Stimulated activated CD4-positive, alpha-beta T cell treated with anti-CD3 and anti-CD28 coated beads, TNF-alpha, amount 100 ng/mL, for 4 hours (primary cell): ENCODE results near the gene NDFIP1.

Experiments used
- DNase-seq, 3 experiments: peaks; one replicate each; pipeline ENCODE4 v3.0.0-alpha.2; 2020; ENCODE audit warnings: low read depth in 3 of 3

NDFIP1 gene

DNA sequence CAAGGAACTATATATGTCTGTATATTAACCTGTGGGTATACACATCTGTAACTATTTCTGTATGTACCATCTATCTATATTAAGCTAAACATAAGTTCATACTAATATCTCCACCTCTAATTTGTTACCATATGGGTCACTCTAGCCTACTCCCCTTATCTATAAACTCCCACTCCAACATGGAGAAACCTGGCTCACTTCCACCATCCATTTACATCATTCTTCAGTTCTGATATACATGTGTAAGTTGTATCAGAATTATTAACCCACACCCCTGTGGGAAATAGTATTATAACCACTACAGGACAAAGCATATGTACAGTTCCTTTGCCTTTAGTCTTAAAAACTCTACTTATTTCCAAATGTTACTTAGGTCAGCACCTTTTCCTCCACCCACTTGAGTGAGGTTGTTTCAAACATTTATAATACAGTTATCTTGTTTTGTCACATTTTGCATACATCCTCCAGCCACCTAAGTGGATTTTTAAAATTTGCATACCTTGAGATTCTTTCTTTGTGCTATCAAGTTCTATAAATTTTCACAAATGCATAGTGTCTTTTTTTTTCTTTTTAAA lies 10.6 kb downstream of the NDFIP1 start:
- no peak for DNase-seq

DNA sequence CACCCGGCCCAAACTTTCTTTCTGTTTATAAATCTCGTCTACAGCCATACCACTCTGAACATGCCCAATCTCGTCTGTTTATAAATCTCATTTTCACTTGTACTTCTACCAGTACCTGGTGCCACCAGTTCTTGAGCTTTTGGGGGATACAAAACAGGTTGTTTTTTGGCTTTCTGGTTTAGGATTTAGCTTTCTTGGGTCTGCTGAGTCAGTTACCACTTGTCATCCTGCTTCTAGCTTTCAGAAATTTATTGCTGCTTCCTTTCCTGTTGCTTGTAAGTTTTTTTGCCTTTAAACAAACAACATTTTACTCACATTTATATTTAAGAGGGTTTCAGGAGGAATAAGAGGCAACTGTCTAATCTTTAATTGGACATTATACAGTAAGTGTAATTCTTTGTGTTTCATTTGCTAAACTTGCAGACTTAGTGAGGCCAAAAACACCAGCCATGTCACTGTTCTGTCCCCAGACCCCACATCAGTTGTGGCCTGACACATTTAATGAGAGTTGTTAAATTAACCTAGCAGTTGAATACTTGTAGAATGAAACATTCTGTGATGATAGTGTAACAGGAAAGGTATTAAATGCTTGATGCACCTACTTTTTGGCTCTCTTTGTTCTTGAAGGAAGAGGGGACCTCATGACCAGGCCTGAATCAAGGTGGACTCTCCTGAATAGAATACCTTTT lies 11.8 kb downstream of the NDFIP1 start:
- DNase-seq: no peak

DNA sequence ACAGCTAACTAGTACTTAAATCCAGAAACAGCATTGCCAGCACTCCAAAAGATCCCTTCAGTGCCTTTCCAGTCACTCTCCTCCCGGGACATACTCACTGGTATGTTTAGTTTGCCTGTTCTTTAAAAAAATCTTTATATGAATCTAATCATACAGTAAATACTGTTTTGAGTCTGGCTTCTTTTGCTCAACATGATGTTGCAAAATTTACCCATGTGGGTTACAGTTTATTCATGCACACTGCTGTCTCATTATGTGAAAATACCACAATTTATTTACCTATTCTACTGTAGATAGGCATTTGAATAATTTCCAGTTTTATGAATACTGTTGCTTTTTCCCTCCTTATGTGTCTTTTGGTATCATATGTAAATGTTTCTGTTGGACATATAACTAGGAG lies 13.5 kb downstream of the NDFIP1 start:
- DNase-seq: no peak

DNA sequence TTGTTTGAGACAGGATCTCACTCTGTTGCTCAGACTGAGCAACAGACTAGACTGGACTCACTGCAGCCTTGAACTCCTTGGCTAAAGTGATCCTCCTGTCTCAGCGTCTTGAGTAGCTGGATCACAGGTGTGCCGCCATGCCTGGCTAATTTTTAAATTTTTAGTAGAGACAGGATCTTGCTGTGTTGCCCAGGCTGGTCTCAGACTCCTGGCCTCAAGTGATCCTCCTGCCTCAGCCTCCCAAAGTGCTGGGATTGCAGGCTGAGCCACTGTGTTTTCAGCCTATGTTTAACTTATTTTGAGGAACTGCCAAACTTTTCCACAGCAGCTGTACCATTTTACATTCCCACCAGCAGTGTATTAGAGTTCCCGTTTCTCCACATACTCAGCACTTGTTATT lies 16.8 kb downstream of the NDFIP1 start:
- no peak for DNase-seq

DNA sequence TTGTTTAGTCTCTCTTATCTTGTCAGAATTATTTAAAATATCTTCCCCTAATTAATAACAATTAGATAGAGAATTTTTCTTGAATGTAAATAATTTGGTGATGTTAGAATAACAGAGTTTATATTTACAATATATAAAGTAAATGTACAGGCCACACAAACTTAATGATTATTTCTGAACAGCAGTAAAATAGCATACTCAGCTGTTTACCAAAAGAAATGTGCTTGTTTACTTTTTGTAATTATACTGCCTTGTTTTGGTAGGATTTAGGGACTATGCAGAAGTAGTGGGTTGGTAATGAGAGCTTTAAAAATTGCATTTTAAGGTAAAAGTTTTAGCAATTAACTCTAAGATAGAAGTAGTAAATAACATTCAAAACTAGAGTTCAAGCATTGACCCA lies 17.4 kb downstream of the NDFIP1 start:
- no peak for DNase-seq

DNA sequence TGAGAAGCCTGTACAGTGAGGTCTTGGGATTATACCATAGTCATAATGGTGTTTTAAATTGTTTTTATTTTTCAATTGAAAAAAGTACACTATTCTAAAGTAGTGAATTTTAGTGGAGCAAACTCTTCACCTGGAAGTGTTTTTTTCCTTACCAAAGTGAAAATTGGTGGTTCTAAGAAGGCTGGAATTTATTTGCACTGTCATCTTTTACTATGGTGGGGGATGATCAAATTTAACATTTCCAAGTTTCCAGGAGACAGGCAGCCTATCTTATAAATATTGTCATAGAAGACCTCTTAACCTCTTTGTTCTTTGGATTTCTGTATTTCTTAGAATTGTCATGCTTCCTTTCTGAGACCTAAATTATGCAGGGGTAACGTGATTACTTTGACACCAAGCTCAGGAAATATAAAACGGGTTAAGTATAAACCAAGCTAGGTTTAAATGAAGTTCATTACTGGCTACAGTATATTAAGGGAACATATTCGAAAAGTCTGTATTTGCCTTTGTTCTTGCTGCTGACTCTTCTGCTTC lies 20.2 kb downstream of the NDFIP1 start:
- DNase-seq: no peak

DNA sequence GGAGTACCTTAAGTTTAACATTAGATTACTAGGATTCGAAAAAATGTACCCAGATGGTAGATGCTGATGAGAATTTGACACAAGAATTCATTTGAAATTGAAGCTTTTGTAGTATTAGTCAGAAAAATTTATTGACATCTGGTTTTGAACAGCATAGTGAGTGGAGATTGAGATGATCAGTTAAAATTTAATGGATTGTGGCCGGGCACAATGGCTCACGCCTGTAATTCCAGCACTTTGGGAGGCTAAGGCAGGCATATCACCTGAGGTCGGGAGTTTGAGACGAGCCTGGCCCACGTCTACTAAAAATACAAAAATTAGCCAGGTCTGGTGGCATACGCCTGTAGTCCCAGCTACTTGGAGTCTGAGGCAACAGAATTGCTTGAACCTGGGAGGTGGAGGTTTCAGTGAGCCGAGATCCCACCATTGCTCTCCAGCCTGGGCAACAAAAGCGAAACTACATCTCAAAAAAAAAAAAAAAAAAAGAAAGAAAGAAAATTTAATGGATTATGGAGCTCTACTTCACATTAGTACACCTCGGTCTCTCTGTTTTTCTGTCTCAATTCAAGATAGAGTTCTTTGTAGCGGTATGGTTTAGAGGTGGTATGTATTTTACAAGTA lies 21.0 kb downstream of the NDFIP1 start:
- DNase-seq: no peak

DNA sequence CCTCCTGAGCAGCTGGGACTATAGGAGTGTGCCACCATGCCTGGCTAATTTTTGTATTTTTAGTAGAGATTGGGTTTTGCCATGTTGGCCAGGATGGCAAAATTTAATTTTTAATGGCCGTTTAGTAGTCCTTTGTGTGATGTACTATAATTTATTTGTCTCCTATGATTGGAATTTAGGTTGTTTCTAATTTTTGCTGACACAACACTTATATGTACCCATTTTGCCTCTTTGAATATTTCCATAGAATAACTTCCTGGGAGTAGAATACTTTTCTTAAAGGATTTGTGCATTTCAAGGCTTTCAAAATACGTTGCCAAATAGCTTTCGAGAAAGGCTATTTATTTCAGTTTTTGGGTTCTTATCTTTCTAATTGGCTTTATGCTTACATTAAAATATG lies 22.8 kb downstream of the NDFIP1 start:
- no peak for DNase-seq

DNA sequence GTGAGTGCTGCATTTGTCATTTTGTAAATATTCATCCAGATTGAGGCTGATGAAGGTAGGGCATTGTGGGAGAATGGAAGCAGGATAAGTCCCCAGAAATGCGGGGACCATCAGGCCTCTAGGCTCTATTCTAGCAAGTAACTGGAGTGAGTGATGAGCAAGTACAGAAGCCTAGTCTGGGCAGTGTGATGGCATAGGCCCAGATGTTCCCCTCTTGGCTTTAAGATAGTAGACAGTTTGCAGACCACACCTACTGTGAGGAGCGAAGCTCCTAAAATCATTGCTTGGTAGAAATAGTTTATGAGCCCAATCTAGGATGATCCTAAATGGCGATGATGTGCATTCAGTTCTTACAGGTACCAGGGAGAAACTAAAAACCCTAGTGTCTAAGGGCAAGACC lies 24.3 kb downstream of the NDFIP1 start:
- no peak for DNase-seq

DNA sequence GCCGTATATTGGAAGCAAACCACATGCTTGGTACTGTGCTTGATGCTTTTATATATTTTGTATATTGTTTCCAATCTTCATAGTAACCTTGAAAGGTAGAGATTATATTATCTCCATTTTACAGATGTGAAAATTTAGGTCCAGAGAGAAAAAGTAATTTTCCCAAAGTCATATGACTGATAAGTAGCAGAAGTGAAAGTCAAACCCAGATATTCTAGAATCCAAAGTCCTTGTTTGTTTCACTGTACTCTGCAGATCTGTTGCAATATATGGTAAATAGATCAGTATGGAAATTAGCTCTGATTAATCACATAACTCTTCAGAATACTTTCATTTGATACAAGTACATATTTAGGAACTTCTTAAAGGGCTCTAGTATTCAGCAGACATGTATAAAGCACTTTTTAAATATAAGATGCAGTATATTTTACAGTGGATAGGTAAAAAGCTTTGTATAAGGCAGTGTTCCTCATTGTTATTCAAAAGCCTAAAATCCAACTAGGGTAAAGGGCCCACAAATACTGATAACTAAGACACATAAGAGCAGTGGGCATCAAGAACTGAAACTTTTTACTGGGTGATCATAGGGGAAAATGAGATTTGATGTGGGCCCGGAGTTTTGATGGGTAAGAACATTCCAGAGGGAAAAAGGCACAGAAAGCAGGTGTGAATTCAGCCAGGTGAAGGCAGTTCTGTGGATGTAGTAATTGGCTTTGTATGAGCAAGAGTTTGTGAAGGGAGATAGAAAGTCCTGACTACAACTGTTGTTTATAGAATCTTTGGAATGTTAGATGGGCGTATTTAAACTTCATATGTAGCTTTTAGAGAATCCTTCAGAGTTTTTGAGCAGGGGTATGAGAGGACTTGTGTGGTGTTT lies 25.0 kb downstream of the NDFIP1 start:
- no peak for DNase-seq

DNA sequence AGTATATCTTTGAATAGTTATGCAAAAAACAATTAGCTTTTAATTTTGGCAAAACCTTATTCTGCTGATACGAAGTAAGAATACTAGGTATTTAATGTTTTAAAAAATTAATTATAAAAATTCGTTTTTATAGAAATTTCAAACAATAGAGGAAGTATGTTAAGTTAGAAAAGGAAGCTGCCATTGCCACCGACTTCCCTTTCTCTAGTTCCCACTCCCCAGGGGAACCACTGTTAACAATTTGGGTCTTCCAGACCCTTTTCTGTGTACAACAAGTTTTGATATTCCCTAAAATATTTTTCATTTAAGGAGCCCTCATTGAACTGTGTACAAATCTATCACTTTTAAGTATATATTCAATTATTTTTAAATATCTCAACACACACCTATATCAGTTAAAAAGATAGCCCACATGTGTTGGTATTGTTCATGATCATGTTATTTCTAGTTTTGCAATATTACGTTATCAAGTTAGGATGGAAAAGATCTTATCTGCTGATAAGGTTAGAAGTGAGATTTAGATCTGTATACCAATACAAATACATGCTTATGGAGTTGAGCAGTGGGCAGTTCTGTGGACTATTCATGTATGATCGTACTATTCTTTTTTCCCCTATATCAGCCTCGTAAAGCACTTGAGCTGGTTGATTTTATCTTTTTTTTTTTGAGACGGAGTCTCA lies 25.9 kb downstream of the NDFIP1 start:
- DNase-seq: no peak

DNA sequence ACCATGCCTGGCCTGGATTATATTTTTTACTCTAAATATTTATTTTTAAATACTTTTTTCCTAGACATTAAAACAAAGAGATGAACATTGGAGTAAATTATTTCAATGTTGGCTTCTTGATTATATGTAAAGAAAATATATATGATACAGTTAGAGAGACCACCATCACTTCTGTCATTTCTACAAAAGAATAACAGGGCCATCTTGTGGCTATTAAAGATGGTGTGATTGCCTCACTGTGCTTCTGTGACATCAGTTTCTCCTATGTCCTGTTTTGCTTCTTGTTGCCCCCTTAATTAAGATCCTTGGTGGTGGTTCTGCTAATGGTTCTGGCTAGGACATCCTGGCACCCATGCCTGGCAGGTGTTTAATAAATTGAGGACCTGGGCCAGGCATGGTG lies 32.9 kb downstream of the NDFIP1 start:
- no peak for DNase-seq

DNA sequence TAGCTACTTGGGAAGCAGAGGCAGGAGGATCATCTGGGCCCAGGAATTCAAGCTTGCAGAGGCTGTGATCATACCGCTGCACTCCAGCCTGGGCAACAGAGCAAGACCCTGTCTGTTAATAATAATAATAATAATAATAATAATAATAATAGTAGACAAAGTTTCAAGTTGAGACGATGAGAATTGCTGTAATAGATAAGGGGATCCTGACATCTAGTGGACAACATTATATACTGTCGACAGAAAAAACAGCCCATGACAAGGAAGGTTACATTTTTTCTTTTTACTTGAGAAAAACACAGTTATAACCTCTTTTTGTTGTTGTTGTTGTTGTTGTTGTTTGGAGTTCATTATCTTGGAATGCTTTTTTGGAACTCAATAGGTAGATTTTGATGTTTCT lies 35.3 kb downstream of the NDFIP1 start:
- DNase-seq: no peak

DNA sequence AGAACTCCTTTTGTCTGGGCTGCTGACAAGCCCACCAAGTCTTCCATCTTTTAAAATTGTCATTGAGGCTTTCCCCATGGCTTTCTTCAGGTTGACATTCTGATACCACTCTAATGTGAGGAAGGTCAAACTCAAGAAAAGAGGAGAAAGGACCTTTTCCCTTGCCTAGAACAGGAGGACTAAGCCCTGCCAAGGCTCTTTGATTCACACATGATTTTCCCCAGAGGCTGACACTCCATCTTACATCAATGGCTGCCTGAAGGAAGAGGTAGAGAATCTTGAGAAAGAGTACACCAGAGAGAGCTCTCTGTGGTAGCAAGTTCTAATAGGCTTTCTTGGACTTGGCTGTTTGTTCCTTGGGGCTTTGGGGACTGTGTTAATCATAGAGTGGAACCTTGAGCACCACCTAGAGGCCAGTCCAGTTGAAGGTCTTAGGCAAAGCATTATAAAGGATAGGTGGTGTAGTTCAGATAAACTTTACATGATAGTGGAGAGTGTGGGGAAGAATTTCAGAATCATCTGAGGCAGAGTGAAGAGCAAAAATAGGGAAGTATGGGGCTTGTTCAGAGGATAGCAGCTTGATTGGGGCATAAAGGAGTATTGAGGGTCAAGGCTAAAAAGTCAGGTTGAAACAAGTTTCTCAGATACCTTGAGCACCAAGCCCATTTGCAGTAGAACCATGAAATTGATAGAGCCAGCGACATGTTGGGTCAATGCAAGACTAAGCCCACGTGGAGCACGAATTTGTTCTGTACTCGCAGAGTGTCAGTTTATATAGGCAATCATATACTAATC lies 36.7 kb downstream of the NDFIP1 start:
- peak in 2 of 3 experiments; percentile 31 to 35 for DNase-seq

DNA sequence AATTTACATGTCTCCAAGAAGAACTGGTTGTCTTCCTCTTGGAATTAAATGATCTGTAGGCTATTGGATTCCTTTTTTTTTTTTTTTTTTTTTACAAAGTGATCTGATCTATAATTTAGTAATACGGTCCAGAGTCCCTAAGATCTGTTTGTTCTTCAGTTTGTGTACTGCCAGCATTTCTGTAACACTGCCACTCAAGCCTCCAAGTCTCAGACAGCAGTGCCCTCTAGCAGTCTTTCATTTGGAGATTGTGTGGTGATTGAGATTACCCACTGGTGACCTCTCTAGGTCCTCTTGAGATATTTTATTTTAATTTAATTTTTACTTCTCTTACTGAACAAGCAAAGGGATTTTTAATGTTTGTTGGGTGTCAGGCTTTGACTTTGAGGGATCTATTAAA lies 40.8 kb downstream of the NDFIP1 start:
- DNase-seq: no peak

DNA sequence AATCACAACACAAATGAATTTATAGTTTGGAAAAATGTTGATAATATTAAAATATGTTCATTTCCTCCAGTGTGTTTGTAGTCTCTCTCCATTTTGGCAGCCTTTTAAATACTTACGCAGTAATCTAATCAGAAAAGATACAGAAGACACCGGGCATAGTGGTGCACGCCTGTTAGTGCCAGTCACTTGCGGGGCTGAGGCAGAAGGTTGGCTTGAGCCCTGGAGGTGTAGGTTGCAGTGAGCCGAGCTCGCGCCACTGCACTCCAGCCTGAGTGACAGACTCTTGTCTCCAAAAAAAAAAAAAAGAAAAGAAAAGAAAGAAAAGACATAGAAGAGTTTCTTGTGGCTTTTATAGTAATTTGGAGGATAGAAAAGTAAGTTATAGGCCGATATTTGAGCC lies 41.9 kb downstream of the NDFIP1 start:
- DNase-seq: no peak

DNA sequence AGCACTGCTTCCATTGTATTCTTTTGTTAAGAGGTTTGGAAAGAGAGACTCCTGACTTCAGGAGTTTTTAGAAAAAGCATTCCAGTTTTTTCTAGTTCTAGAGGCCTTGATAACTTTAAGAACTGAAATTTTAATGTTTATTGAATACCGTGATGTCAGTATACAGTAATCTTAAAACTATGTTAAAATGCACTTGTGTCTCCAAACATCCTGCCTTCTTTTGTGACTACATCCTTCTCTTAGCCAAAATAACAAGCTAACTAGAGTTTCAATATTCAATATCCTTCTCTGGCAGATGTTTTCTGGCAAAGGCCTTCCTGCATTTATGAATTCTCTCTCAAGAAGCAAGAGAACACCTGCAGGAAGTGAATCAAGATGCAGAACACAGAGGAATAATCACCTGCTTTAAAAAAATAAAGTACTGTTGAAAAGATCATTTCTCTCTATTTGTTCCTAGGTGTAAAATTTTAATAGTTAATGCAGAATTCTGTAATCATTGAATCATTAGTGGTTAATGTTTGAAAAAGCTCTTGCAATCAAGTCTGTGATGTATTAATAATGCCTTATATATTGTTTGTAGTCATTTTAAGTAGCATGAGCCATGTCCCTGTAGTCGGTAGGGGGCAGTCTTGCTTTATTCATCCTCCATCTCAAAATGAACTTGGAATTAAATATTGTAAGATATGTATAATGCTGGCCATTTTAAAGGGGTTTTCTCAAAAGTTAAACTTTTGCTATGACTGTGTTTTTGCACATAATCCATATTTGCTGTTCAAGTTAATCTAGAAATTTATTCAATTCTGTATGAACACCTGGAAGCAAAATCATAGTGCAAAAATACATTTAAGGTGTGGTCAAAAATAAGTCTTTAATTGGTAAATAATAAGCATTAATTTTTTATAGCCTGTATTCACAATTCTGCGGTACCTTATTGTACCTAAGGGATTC lies 43.1 kb downstream of the NDFIP1 start:
- peak in 2 of 3 experiments; percentile 7 to 40 for DNase-seq

DNA sequence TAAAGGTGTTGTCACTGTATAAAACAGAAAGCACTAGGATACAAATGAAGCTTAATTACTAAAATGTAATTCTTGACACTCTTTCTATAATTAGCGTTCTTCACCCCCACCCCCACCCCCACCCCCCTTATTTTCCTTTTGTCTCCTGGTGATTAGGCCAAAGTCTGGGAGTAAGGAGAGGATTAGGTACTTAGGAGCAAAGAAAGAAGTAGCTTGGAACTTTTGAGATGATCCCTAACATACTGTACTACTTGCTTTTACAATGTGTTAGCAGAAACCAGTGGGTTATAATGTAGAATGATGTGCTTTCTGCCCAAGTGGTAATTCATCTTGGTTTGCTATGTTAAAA lies 43.8 kb downstream of the NDFIP1 start:
- DNase-seq: no peak

DNA sequence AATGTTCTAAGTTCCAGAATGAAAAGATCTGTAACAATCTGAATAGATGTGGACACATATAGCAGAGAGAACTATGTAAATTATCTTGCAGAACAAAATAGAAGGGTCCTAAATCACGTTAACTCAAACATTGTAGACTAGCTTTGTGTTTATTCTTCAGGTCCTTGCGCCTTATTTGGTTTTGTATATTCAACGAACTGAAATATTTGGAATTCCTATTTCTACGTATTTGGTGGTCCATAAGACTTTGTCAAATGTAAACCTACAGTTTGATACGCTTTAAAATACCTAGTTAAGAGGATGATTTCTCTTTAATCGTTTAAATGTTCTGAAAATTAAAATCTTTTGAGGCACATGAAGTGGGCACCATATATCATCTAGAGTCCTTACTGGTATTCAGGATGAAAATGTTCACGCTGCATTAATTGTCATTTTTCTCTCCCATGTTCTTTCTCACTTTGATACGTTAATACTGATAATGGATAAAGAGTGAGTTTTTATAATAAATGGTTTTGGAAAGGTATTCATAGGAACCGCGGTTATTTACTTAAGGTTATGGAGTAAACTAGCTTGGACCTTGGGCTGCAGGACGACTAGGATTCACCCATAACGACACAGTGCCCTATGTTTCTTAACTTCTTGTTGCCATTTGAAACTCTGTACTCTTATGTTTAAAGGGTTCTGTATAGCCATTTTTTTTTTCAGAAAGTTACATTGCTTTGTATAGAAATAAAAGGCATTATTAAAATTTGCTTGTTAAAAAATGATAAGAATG lies 45.3 kb downstream of the NDFIP1 start:
- no peak for DNase-seq
